ENCODE data around the gene ECSCR. TPM values are rescaled to one million over a fixed set of nuclear protein-coding genes. Genes with fewer than 3 reads are reported as not detected.
A peak's percentile ranks its signal among the peaks of the same experiment; 100 is the strongest.

Gene ECSCR
- total RNA-seq, 2 experiments from 2014 or later, result not detected

DNA sequence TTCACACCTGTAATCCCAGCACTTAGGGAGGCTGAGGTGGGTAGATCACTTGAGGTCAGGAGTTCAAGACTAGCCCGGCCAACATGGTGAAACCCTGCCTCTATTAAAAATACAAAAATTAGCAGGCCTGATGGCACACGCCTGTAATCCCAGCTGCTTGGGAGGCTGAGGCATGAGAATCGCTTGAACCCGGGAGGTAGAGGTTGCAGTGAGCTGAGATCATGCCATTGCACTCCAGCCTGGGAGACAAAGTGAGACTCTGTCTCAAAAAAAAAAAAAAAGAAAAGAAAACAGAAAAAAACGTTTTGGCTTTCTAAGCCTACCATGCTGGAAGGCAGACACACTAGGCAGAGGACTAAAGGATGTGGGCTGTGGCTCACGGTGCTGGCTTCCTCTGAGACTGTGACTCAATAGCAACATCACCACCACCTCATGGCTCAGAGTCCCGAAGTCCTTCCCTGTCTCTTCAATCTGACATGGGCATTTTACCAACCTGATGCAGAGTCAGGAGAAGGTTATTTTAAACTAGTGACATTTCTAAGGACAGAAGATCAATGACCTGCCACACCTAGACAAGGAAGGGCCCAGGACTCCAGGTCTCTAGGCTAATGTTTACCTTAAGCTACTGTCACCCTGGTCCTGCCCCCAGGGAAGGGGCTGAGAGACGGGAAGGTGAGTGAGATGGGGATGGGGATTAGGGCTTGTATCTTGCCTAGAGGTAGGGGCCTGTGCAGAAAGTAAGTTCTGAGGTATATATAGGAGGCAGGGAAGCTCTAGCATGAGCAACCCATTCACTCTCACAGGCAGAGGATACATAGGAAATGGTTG is 3.7 kb downstream of the ECSCR start:
- no peaks in the 10 kb centered on the region for H3K36me3 ChIP-seq (ENCODE audit: insufficient read depth, low read length)
- DNase-seq, result peak; percentile 55 to 94 (median 73)
- no peaks in the 10 kb centered on the region for H3K9me3 ChIP-seq (ENCODE audit: control insufficient read depth in 1 of 2, insufficient read depth in 1 of 2, low read length in 2 of 2)
- H3K4me1 ChIP-seq (ENCODE audit: insufficient read depth, low read length), result peaks cover 69% of the 10 kb centered on the region
- H3K4me3 Mint-ChIP-seq, result peak overlapping the region; percentile 3
- intact Hi-C loops (cut with DNase I, micrococcal nuclease), result loop anchor here in 1 of 2 experiments (1.0 to 2.0 kb wide), 3 partner anchors 19 to 36 kb away; partner anchors contain the start of genes DNAJC18 and STING1
- H3K27me3 Mint-ChIP-seq, result no peaks in the 10 kb centered on the region
- ChIA-PET CTCF (interaction anchor here (0.7 to 3.0 kb wide), 8 partner anchors 12 to 307 kb away, joined by 3 to 17 read pairs (median 5); partner anchors contain the start of genes DNAJC18 and SMIM33), POLR2A (interaction anchor here (0.6 to 3.8 kb wide), 12 partner anchors 11 to 117 kb away, joined by 3 to 26 read pairs (median 4); partner anchors contain the start of genes DNAJC18, SMIM33, SPATA24 and STING1)
- H3K27ac Mint-ChIP-seq, result peak overlapping the region; percentile 89
- H3K36me3 Mint-ChIP-seq (ENCODE audit: low read depth), result no peaks in the 10 kb centered on the region
- TF ChIP-seq, protein P1, sequence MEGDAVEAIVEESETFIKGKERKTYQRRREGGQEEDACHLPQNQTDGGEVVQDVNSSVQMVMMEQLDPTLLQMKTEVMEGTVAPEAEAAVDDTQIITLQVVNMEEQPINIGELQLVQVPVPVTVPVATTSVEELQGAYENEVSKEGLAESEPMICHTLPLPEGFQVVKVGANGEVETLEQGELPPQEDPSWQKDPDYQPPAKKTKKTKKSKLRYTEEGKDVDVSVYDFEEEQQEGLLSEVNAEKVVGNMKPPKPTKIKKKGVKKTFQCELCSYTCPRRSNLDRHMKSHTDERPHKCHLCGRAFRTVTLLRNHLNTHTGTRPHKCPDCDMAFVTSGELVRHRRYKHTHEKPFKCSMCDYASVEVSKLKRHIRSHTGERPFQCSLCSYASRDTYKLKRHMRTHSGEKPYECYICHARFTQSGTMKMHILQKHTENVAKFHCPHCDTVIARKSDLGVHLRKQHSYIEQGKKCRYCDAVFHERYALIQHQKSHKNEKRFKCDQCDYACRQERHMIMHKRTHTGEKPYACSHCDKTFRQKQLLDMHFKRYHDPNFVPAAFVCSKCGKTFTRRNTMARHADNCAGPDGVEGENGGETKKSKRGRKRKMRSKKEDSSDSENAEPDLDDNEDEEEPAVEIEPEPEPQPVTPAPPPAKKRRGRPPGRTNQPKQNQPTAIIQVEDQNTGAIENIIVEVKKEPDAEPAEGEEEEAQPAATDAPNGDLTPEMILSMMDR (IDR thresholded peaks at IDR 0.05), result no peak
- peaks cover 76% of the 10 kb centered on the region for H3K4me1 Mint-ChIP-seq (ENCODE audit: low read depth)
- H3K4me3 ChIP-seq (ENCODE audit: low read length), result no peak overlapping the region
- H3K9me3 Mint-ChIP-seq, result no peaks in the 10 kb centered on the region
- no peaks in the 10 kb centered on the region for H3K27me3 ChIP-seq (ENCODE audit: control insufficient read depth in 1 of 2, insufficient read depth in 2 of 2, low read length in 2 of 2)
- peak; percentile 99 for ATAC-seq (ENCODE audit: poor library complexity)
- peak overlapping the region; percentile 69 to 83 for H3K27ac ChIP-seq (ENCODE audit: low read depth in 1 of 2, low read length in 2 of 2)

DNA sequence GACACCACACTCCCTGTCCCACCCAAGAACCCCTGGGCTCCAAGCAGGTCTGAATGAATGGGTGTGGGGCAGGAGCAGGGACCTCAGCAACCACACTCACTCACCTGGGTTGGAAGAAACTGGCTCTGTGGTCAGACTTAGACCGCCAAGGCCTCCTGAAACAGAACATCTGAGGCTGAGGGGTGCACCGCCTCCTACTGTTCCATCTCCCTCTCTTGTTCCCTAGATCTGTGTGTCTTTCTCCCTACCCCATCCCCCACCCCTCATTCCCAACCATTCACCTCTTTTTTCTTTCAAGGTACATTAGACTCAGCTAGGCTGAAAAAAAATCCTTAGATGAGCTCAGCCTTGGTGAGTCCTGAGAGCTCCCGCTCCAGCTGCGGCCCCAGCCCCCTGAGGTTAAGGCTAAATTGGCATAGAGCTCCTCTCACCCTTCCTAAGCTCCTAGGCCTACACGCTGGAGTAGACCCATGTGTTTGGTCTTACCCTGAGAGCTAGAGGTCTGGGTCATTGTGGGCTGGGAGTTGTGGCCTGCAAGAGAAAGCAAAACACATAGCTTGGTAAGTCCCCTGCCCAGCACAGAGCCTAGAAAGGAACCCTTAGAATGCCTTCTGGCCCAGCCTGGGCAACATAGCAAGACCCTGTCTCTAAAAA is 4.8 kb downstream of the ECSCR start:
- DNase-seq (peak in 1 of 14 experiments; percentile 51), ATAC-seq (ENCODE audit: poor library complexity) (no peak)
- intact Hi-C loops (cut with DNase I, micrococcal nuclease), result loop anchor here in 1 of 2 experiments (1.0 to 2.0 kb wide), 3 partner anchors 18 to 35 kb away; partner anchors contain the start of genes DNAJC18 and STING1
- Histone ChIP-seq H3K4me1 (ENCODE audit: insufficient read depth, low read length) (peaks cover 73% of the 10 kb centered on the region), H3K9me3 (ENCODE audit: control insufficient read depth in 1 of 2, insufficient read depth in 1 of 2, low read length in 2 of 2) (no peaks in the 10 kb centered on the region), H3K36me3 (ENCODE audit: insufficient read depth, low read length) (no peaks in the 10 kb centered on the region), H3K27me3 (ENCODE audit: control insufficient read depth in 1 of 2, insufficient read depth in 2 of 2, low read length in 2 of 2) (no peaks in the 10 kb centered on the region), H3K27ac (ENCODE audit: low read depth in 1 of 2, low read length in 2 of 2) (peak overlapping the region; percentile 45 to 69), H3K4me3 (ENCODE audit: low read length) (no peak overlapping the region)
- ChIA-PET CTCF (interaction anchor here (0.6 to 3.0 kb wide), 8 partner anchors 11 to 391 kb away, joined by 3 to 17 read pairs (median 4); no protein-coding TSS in a partner anchor), POLR2A (interaction anchor here (0.8 to 3.8 kb wide), 9 partner anchors 10 to 55 kb away, joined by 3 to 26 read pairs (median 6); partner anchors contain the start of genes DNAJC18, SMIM33, SPATA24 and STING1)
- Mint-ChIP-seq H3K4me1 (ENCODE audit: low read depth) (peaks cover 80% of the 10 kb centered on the region), H3K36me3 (ENCODE audit: low read depth) (no peaks in the 10 kb centered on the region), H3K4me3 (no peak overlapping the region), H3K27me3 (no peaks in the 10 kb centered on the region), H3K9me3 (no peaks in the 10 kb centered on the region), H3K27ac (peak overlapping the region; percentile 89)
- TF ChIP-seq, protein P1 (IDR thresholded peaks at IDR 0.05), result no peak

GRCh38 chr5:139457241-139457640 is 5.3 kb downstream of the ECSCR start:
- TF ChIP-seq, protein P1 (IDR thresholded peaks at IDR 0.05), result no peak
- intact Hi-C loops (cut with DNase I, micrococcal nuclease), result no loop called here
- Mint-ChIP-seq H3K9me3 (no peaks in the 10 kb centered on the region), H3K4me1 (ENCODE audit: low read depth) (peaks cover 80% of the 10 kb centered on the region), H3K27me3 (no peaks in the 10 kb centered on the region), H3K4me3 (no peak overlapping the region), H3K36me3 (ENCODE audit: low read depth) (no peaks in the 10 kb centered on the region), H3K27ac (peak overlapping the region; percentile 89)
- CTCF ChIA-PET, result interaction anchor here (3.0 kb wide), 1 partner anchor 35 kb away, joined by 17 read pairs; no protein-coding TSS in a partner anchor
- no peaks in the 10 kb centered on the region for H3K36me3 ChIP-seq (ENCODE audit: insufficient read depth, low read length)
- no peak overlapping the region for H3K27ac ChIP-seq (ENCODE audit: low read depth in 1 of 2, low read length in 2 of 2)
- no peak overlapping the region for H3K4me3 ChIP-seq (ENCODE audit: low read length)
- no peak for DNase-seq
- peaks cover 75% of the 10 kb centered on the region for H3K4me1 ChIP-seq (ENCODE audit: insufficient read depth, low read length)
- no peaks in the 10 kb centered on the region for H3K27me3 ChIP-seq (ENCODE audit: control insufficient read depth in 1 of 2, insufficient read depth in 2 of 2, low read length in 2 of 2)
- H3K9me3 ChIP-seq (ENCODE audit: control insufficient read depth in 1 of 2, insufficient read depth in 1 of 2, low read length in 2 of 2), result no peaks in the 10 kb centered on the region
- POLR2A ChIA-PET, result interaction anchor here (1.4 to 3.8 kb wide), 5 partner anchors 13 to 54 kb away, joined by 5 to 26 read pairs (median 16); partner anchors contain the start of genes DNAJC18, SMIM33, SPATA24 and STING1
- no peak for ATAC-seq (ENCODE audit: poor library complexity)

Data from CD4-positive, alpha-beta T cell (primary cell).